T follicular helper cell (primary cell): ENCODE data around the gene TLE3.

Experiments
- DNase-seq: peaks from one replicate; pipeline ENCODE4 v3.0.0-alpha.2; 2020; ENCODE audit warnings: low read depth

The TLE3 gene

DNA sequence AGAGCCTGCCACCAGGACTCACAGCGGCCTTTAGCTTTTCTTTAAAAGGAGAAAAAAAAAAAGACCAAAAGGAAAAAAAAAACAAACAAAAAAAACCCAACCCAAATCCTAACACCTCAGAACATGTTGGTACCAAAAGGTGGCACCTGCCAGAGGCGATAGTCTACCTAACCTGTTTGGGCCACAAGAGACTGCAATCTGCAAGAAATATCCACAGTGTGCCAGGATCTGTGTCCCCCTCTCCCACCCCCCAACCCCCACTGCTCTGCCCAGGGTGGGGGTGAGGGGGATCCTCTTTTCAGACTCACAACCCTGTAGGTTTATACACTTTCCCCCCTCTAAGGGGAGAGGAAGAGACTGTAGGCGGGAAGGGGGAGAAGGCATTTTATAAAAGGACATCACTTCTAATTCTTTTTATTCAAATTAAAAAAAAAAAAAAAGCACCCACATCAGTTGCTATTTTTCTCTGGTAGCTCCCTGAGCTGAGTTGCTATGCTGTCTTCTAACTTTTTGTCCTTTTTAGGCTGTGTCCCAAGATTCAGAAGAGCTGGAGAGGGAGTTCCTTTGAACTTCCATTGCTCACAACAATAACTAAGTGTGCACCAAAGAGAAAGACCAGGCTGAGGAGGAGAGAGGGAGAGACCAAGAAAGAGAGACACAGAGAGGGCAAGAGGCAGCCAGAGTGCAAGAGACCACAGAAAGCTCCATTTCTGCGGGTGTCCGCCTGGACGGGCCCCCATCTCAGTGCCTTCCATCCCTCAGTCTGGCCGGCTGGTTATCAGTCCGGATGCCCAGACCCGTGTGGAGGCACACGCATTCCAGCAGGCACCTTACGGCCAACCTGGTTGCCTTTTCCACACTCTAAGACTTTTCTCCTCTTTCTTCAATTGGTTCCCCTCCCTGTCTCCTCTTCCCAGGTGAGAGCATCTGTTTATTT, 48.9 kb downstream of the TLE3 start:
- no peak for DNase-seq

DNA sequence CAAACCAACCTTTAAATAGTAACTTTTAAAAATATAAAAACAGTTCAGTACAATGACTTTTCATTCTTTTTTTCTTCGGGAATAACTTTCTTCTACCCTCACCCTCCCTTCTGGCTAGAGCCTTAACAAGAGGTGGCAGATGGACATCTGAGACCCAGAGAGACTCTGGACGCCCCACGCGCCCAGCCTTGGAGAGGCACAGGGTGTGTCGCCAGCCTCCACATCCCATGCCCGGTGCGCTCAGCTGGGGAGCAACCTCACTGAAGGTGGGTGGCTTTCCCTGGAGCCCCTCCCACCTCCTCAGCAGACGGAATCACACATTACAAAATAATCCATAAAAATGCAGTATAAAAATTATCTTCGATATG, 49.5 kb downstream of the TLE3 start:
- no peak for DNase-seq

GRCh38 chr15:70047386-70048197, 50.1 kb downstream of the TLE3 start:
- no peak for DNase-seq

GRCh38 chr15:70046679-70047369, 50.9 kb downstream of the TLE3 start:
- DNase-seq = no peak

DNA sequence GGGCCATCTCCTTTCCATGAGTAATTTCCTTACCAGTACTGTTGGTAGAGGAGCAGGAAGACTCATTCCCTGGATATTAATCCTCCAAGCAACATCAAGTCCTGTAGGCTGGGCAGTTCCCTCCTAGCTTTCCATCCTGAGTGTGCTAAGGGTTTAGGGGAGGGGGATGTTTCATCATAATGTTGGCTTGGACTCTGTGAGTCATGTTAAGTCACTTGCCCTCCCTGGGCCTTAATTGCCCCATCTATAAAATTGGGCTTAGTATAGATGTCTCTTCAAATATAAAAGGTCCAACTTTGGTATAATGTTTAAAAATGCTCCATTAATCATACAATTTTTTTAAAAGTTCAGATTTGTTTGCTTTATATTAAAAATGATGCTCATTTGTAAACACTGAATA, 52.7 kb downstream of the TLE3 start:
- DNase-seq = no peak

DNA sequence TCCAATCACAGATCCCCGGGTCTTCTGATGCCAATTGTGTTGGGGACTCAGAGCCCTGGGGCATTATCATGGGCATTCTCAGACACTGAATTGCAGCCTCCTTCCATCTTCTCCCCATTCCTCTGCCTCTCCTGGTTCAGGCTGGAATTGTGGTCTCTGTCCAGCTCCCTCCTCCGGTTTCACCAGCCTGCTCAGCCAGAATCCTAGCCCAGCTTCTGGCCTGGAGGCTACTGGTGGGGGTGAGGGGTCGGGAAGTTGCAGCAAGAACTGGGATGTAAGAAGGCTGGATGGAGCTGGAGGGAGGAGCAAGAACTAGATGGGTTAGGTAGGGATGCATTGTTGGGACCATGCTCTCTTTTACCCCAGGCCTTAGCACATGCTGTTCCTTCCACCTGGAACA, 53.5 kb downstream of the TLE3 start:
- DNase-seq = no peak

- DNase-seq = no peak
These were observed 54.1 kb downstream of the TLE3 start for GRCh38 chr15:70043590-70043989.

DNA sequence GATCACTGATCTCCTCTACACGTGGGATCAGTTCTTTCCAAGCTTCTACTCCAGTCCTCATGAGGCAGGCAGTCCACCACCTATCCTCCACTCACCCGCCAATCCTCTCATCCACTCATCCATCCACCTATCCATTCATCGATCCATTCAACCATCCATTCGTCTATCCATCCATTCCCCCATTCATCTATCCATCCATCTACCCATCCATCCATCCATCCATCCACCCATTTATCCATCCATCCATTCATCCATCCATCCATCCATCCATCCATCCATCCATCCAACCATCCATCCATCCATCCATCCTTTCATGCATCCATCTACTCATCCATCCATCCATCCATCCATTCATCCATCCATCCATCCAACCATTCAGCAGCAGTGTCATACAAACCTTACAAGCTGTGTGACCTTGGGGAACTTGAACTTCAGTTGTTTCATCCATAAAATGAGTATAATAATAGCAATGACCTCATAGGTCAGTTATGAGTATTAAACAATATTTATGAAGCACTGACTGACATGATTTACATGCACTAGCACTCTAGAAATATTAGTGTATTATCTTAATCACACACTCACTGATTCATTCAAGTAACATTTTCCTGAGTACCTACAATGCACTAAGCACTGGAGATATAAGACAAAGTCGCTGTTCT, 55.0 kb downstream of the TLE3 start:
- no peak for DNase-seq

GRCh38 chr15:70039917-70040316, 57.8 kb downstream of the TLE3 start:
- no peak for DNase-seq

DNA sequence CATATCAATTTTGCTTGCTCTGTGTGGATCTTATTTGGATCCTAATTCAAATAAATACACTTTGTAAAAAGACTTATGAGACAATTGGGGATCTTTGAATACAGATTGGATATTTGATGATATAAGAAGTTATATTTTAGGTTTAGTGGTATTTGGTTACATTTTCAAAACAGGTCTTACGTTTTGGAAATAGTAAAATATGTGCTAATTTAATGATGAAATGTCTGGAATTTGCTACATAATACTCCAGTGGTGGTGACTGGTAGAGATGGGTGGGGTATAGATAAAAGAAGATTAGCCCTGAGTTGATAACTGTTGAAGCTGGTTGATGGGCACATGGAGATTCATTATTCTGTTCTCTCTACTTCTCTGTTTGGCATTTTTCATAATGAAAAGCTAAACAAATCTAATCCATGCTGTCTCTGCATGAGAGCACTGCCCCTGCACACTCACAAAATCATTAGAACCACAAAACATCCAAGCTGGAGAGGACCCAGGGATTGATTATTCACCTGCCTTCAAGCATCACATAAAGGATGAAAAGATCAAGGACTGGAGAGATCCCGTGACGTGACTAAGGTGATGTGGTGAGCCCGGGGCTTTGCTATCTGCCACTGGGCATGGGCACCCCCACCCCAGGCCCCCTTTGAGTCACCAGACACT, 58.9 kb downstream of the TLE3 start:
- DNase-seq = no peak

- DNase-seq = no peak
These were observed 60.5 kb downstream of the TLE3 start for GRCh38 chr15:70037292-70037640.

- DNase-seq = no peak
These were observed 61.0 kb downstream of the TLE3 start for GRCh38 chr15:70036585-70037291.

DNA sequence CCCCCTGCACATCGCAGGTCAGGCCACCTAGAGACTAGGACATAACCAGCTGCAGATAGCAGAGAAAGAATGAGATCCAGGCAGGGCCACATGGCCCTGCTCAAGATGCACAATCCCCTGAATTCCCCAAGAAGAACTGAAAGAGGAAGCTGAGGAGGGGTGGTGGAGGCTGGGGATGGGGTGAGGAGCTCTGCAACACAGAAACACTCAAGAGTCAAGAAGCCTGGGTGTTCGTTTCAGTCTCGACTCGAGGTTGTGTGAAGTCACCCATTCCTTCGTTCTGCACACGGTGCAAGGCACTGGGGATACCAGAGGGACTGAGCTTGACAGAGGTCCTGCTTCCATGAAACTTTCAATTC, 62.0 kb downstream of the TLE3 start:
- DNase-seq = no peak

DNA sequence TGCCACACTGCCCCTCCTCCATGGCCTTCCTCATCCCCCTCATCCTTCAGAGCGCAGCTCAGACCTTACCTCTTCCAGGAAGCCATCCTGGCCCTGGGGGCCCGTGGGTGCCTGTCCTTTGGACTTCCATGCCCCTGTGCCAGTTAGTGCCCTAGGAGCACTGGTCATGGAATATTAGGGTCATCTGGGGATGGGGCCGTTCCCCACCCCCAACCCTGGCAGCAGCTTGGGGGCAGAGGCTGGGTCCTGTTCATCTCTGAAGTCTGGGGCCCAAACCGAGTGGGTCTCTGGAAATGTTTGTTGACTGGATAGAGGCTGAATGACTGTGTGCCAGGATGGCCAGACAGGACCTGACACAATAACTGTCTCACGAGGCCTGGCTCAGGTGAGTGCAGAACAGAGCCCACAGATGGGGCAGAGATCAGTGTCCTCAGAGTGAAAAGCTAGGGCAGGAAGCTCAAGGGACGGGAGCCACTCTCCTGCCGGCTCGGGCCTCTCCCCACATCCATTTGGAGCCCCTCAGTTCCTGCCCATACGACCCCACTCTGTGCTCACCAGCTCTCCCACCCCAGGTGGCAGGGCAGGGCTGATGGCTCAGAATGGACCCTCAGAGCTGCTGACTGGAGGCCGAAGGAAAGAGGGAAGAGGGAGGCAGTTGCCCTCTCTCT, 62.5 kb downstream of the TLE3 start:
- DNase-seq = no peak

DNA sequence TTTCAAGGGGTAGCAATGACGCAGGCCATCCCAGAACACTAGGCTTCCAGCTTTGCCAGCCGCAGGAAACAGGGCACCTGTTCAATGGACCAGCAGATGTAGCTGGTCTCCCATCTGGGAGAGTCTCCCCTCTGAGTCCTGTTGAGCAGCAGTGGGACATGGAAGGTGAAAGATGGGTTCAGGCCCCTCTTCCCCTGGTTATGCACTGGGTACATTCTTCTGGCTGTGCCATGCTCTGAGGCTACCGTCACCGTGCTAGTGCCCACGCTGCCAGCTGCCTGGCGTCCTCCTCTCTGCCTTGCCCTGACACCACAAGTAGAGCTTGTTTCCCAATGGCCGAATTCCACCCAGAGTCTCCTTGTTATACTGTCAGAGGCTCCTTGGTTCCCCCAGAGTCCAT, 63.1 kb downstream of the TLE3 start:
- no peak for DNase-seq

GRCh38 chr15:70034141-70034540, 63.6 kb downstream of the TLE3 start:
- no peak for DNase-seq

DNA sequence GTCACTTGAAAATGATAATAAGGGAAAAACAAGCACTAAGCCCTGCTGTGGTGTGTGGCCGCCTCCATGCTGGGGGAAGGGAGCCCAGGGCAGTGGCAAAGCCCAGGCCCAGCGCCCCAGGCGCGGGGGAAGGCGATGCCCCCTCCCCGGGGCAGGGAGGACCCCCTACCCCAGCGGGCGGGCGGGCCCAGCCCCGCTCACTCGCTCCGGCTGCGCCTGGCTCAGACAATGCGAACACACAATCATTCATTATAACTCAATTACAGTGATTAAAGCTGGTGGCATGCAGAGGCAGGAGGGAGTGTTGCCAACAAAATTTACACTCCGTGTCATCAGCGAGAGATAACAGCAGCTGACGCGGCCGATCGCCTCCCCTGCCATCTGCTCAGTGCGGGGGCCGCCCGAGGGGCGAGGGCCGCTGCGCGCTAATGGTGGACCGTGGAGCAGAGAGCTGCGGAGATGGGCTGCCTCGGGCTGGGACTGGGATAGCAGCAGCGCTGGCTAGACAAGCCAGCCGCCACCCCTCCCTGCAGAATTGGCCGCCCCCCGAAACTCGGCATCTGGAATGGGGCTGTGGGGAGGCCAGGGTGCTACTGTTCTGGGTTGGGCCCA, 64.1 kb downstream of the TLE3 start:
- DNase-seq = no peak

GRCh38 chr15:70033109-70033508, 64.6 kb downstream of the TLE3 start:
- no peak for DNase-seq

- no peak for DNase-seq
These were observed 65.2 kb downstream of the TLE3 start for GRCh38 chr15:70032509-70032908.

DNA sequence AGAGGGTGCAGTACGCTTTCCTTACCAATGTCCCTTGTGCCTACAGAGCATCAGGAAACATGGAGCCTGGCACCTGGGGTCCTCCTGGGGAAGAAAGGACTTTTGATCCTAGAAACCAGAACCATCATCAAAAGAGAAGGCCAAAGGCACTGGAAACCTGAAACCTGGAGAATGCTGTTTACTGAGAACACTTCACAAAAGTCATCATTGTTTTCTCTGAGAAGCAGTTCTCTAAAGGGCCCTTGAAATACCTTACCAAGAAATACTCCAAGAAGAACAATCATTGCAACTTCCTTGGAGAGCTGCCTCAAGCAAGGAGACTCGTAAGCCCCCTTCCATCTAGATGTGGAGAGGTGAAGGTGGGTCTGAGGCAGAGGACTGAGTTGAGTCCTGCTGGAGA, 66.0 kb downstream of the TLE3 start:
- DNase-seq = no peak
